Panc1 (cell line): ENCODE results near the gene KCNN3. TPM values are rescaled to one million over a fixed set of nuclear protein-coding genes. Genes with fewer than 3 reads are reported as not detected.

Experiments used
- ATAC-seq: fragments of 200-7000 bp; cut with Tn5 transposase; 2 replicates; pipeline ENCODE4 v1.9.1; 2020; ENCODE audit warnings: mild to moderate bottlenecking, moderate library complexity
- BruUV-seq: library from RNA; stranded (reverse); fragments of 400-500 nt; replicated peaks from 2 replicates; lab custom pipeline; 2021; lab: Mats Ljungman, UMichigan
- CTCF ChIA-PET: fragments of 300-600 bp; sonication (Branson Sonifier 250); formaldehyde crosslinking; loops from one replicate; lab custom pipeline; 2022; ENCODE audit warnings: antibody characterized with exemption; lab: Charles Lee
- POLR2A ChIA-PET: fragments of 300-600 bp; sonication (Branson Sonifier 250); formaldehyde crosslinking; loops from one replicate; lab custom pipeline; 2022; ENCODE audit warnings: antibody characterized with exemption; lab: Charles Lee
- DNase-seq: peaks from one replicate; pipeline ENCODE4 v3.0.0-alpha.2; 2010; ENCODE audit warnings: low read depth, low spot score
- H3K27ac ChIP-seq: 2 replicates; pipeline ENCODE4 v1.5.1; 2011; ENCODE audit warnings: mild to moderate bottlenecking, low read length, inconsistent platforms
- H3K27me3 ChIP-seq: fragments of 200-500 bp; sonication (Bioruptor generic); 2 replicates; pipeline ENCODE4 v1.6.0; 2014; ENCODE audit warnings: low read length, inconsistent platforms; ENCODE audit not compliant: control insufficient read depth, insufficient read depth
- H3K36me3 ChIP-seq: fragments of 200-500 bp; sonication (Bioruptor generic); 2 replicates; pipeline ENCODE4 v1.5.1; 2014; ENCODE audit warnings: inconsistent platforms, mild to moderate bottlenecking, low read length, moderate library complexity; ENCODE audit not compliant: control insufficient read depth, insufficient read depth
- H3K4me1 ChIP-seq: 2 replicates; pipeline ENCODE4 v1.5.1; 2011; ENCODE audit warnings: inconsistent platforms, mild to moderate bottlenecking, low read length, moderate library complexity; ENCODE audit not compliant: control insufficient read depth, insufficient read depth
- H3K4me3 ChIP-seq, 2 experiments: 2 replicates each; pipeline ENCODE4 v1.5.1; 2011 to 2012; ENCODE audit warnings: low read depth in 2 of 2, low read length in 2 of 2, mild to moderate bottlenecking in 2 of 2, inconsistent platforms in 1 of 2, moderate library complexity in 1 of 2
- H3K9me3 ChIP-seq: fragments of 200-500 bp; sonication (Bioruptor generic); 2 replicates; pipeline ENCODE4 v1.5.1; 2014; ENCODE audit warnings: low read depth, mild to moderate bottlenecking, inconsistent platforms, low read length, moderate library complexity; ENCODE audit not compliant: control insufficient read depth, insufficient read depth
- POLR2AphosphoS5 ChIP-seq: IDR thresholded peaks from 2 replicates; pipeline ENCODE4 v1.6.1; 2012; ENCODE audit warnings: mild to moderate bottlenecking, low read depth, low read length, moderate library complexity
- SIN3A ChIP-seq: IDR thresholded peaks from 2 replicates; pipeline ENCODE4 v1.6.1; 2012; ENCODE audit warnings: low read depth, mild to moderate bottlenecking, low read length, moderate library complexity, borderline replicate concordance; ENCODE audit not compliant: insufficient read depth
- TCF7L2 ChIP-seq: IDR thresholded peaks from 2 replicates; pipeline ENCODE4 v1.6.1; 2011; ENCODE audit warnings: mild to moderate bottlenecking, low read depth, low read length, inconsistent platforms
- in situ Hi-C: cut with HindIII; loops from 2 replicates; pipeline ENCODE4 v1.10.0; 2016; ENCODE audit warnings: low sequenced_read_pairs, low pct_unique_long_range_greater_than_20kb
- intact Hi-C: fragments of 100-400 bp; cut with micrococcal nuclease; formaldehyde crosslinking; loops from one replicate; pipeline ENCODE4 v1.10.0; 2022; ENCODE audit not compliant: unreplicated experiment
- total RNA-seq: library from RNA; stranded (reverse); gene quantifications from one replicate; pipeline ENCODE4 v1.2.1, GENCODE V29; 2021; ENCODE audit not compliant: unreplicated experiment
- TF ChIP-seq, protein P1 (sequence below): fragments of 450-650 bp; IDR thresholded peaks from 2 replicates; pipeline ENCODE4 v1.5.1; 2017; ENCODE audit warnings: mild to moderate bottlenecking
- TF ChIP-seq, protein P2 (sequence below), 2 experiments: IDR thresholded peaks; 2 replicates each; pipeline ENCODE4 v1.6.1; 2011 to 2012; ENCODE audit warnings: low read depth in 2 of 2, control low read depth in 1 of 2, low read length in 1 of 2, mild to moderate bottlenecking in 1 of 2, moderate library complexity in 1 of 2; ENCODE audit not compliant: insufficient read depth in 1 of 2

KCNN3 gene
- total RNA-seq, 1 experiment from 2014 or later, result 0.05 TPM

DNA sequence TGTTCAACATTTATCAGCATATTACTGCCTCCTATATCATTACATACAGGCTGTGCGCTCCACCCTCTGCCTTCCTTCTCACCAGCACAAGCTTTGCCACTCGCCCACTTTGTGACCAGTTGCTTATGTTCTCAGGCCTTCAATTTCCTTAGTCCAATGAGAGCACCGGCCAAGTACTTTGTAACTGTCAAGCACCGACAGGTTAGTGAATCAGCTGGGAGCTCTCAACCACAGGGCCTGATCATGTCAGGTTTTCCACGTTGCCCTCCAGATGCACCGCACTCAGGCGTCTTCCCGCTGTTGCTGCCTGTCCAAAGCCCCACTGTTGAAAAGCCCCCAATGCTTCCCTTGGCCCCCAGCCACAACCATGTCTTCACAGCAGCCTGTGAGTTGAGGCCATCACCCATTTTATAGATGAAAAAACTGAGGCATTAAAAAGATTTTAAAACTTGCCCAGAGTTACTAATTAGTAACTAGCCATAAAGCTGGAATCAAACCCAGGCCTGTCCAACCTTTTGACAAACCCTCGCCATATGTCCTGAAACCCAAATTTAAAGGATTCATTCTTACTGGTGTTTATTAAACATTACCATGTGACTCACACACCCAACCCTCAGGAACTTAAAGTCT, 3.4 kb upstream of the KCNN3 start:
- no peaks in the 10 kb centered on the region; the same call in 1 of the 2 replicates for H3K27me3 ChIP-seq
- in situ Hi-C loops (no loop called here), intact Hi-C loops (no loop called here)
- TF ChIP-seq TCF7L2 (no peak), SIN3A (no peak), POLR2AphosphoS5 (no peak)
- TF ChIP-seq, protein P1, sequence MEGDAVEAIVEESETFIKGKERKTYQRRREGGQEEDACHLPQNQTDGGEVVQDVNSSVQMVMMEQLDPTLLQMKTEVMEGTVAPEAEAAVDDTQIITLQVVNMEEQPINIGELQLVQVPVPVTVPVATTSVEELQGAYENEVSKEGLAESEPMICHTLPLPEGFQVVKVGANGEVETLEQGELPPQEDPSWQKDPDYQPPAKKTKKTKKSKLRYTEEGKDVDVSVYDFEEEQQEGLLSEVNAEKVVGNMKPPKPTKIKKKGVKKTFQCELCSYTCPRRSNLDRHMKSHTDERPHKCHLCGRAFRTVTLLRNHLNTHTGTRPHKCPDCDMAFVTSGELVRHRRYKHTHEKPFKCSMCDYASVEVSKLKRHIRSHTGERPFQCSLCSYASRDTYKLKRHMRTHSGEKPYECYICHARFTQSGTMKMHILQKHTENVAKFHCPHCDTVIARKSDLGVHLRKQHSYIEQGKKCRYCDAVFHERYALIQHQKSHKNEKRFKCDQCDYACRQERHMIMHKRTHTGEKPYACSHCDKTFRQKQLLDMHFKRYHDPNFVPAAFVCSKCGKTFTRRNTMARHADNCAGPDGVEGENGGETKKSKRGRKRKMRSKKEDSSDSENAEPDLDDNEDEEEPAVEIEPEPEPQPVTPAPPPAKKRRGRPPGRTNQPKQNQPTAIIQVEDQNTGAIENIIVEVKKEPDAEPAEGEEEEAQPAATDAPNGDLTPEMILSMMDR, result no peak
- TF ChIP-seq, protein P2, sequence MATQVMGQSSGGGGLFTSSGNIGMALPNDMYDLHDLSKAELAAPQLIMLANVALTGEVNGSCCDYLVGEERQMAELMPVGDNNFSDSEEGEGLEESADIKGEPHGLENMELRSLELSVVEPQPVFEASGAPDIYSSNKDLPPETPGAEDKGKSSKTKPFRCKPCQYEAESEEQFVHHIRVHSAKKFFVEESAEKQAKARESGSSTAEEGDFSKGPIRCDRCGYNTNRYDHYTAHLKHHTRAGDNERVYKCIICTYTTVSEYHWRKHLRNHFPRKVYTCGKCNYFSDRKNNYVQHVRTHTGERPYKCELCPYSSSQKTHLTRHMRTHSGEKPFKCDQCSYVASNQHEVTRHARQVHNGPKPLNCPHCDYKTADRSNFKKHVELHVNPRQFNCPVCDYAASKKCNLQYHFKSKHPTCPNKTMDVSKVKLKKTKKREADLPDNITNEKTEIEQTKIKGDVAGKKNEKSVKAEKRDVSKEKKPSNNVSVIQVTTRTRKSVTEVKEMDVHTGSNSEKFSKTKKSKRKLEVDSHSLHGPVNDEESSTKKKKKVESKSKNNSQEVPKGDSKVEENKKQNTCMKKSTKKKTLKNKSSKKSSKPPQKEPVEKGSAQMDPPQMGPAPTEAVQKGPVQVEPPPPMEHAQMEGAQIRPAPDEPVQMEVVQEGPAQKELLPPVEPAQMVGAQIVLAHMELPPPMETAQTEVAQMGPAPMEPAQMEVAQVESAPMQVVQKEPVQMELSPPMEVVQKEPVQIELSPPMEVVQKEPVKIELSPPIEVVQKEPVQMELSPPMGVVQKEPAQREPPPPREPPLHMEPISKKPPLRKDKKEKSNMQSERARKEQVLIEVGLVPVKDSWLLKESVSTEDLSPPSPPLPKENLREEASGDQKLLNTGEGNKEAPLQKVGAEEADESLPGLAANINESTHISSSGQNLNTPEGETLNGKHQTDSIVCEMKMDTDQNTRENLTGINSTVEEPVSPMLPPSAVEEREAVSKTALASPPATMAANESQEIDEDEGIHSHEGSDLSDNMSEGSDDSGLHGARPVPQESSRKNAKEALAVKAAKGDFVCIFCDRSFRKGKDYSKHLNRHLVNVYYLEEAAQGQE (IDR thresholded peaks at IDR 0.05; ENCODE audit: insufficient read depth in 1 of 2, low read depth in 2 of 2, low read length in 1 of 2), result no peak
- ChIA-PET POLR2A (no interaction called here), CTCF (no interaction called here)
- H3K4me1 ChIP-seq, result peaks cover 7% of the 10 kb centered on the region; the same call in 1 of the 2 replicates
- DNase-seq (no peak), ATAC-seq (no peak)
- no peaks in the 10 kb centered on the region for H3K36me3 ChIP-seq
- no peak overlapping the region for H3K27ac ChIP-seq
- no TSS peak for BruUV-seq
- no peak overlapping the region for H3K4me3 ChIP-seq
- H3K9me3 ChIP-seq, result no peaks in the 10 kb centered on the region

- H3K36me3 ChIP-seq, result no peaks in the 10 kb centered on the region
- H3K27me3 ChIP-seq, result no peaks in the 10 kb centered on the region; the same call in none of the 2 replicates
- CTCF ChIA-PET, result interaction anchor here (1.1 kb wide), 1 partner anchor 9 kb away, joined by 3 read pairs; no protein-coding TSS in a partner anchor
- no peak for ATAC-seq
- POLR2A ChIA-PET, result no interaction called here
- TF ChIP-seq, protein P2 (IDR thresholded peaks at IDR 0.05; ENCODE audit: insufficient read depth in 1 of 2, low read depth in 2 of 2, low read length in 1 of 2), result no peak
- TF ChIP-seq POLR2AphosphoS5 (no peak), SIN3A (no peak), TCF7L2 (no peak)
- TF ChIP-seq, protein P1, result no peak
- H3K4me3 ChIP-seq, result no peak overlapping the region
- H3K4me1 ChIP-seq, result no peaks in the 10 kb centered on the region; the same call in 1 of the 2 replicates
- no peak for DNase-seq
- no peak overlapping the region for H3K27ac ChIP-seq
- in situ Hi-C loops (no loop called here), intact Hi-C loops (no loop called here)
- no TSS peak for BruUV-seq
- no peaks in the 10 kb centered on the region for H3K9me3 ChIP-seq
Measured at GRCh38 chr1:154871374-154871773, 1.3 kb upstream of the KCNN3 start.
